Measurements from ENCODE around the gene STX8.
A peak's percentile ranks its signal among the peaks of the same experiment; 100 is the strongest.

Gene STX8

GRCh38 chr17:9553181-9553580 lies 22.4 kb downstream of the STX8 start:
- no peak for DNase-seq
- Histone ChIP-seq H3K9me3 (ENCODE audit: severe bottlenecking) (no peaks in the 10 kb centered on the region), H3K27ac (no peak overlapping the region), H3K36me3 (no peaks in the 10 kb centered on the region), H3K27me3 (ENCODE audit: insufficient read depth, low read depth, severe bottlenecking) (no peaks in the 10 kb centered on the region), H3K4me3 (ENCODE audit: low read depth, low read length) (no peak overlapping the region)
- TF ChIP-seq CTCF (IDR thresholded peaks at IDR 0.05; ENCODE audit: low read depth, low read length), result no peak

GRCh38 chr17:9549215-9549614 lies 26.4 kb downstream of the STX8 start:
- Histone ChIP-seq H3K36me3 (no peaks in the 10 kb centered on the region), H3K9me3 (ENCODE audit: severe bottlenecking) (no peaks in the 10 kb centered on the region), H3K27ac (no peak overlapping the region), H3K27me3 (ENCODE audit: insufficient read depth, low read depth, severe bottlenecking) (no peaks in the 10 kb centered on the region), H3K4me3 (ENCODE audit: low read depth, low read length) (no peak overlapping the region)
- no peak for DNase-seq
- TF ChIP-seq CTCF (IDR thresholded peaks at IDR 0.05; ENCODE audit: low read depth, low read length), result no peak

GRCh38 chr17:9544221-9544620 lies 31.4 kb downstream of the STX8 start:
- H3K9me3 ChIP-seq (ENCODE audit: severe bottlenecking), result no peaks in the 10 kb centered on the region
- TF ChIP-seq CTCF (IDR thresholded peaks at IDR 0.05; ENCODE audit: low read depth, low read length), result no peak
- no peaks in the 10 kb centered on the region for H3K36me3 ChIP-seq
- no peaks in the 10 kb centered on the region for H3K27me3 ChIP-seq (ENCODE audit: insufficient read depth, low read depth, severe bottlenecking)
- no peak overlapping the region for H3K4me3 ChIP-seq (ENCODE audit: low read depth, low read length)
- no peak overlapping the region for H3K27ac ChIP-seq
- no peak for DNase-seq

- Histone ChIP-seq H3K36me3 (no peaks in the 10 kb centered on the region), H3K27ac (no peak overlapping the region), H3K4me3 (ENCODE audit: low read depth, low read length) (no peak overlapping the region), H3K9me3 (ENCODE audit: severe bottlenecking) (no peaks in the 10 kb centered on the region), H3K27me3 (ENCODE audit: insufficient read depth, low read depth, severe bottlenecking) (no peaks in the 10 kb centered on the region)
- TF ChIP-seq CTCF (IDR thresholded peaks at IDR 0.05; ENCODE audit: low read depth, low read length), result no peak
- DNase-seq, result no peak
Observed at GRCh38 chr17:9541718-9542117, 33.9 kb downstream of the STX8 start.

GRCh38 chr17:9538626-9539025 lies 37.0 kb downstream of the STX8 start:
- no peaks in the 10 kb centered on the region for H3K9me3 ChIP-seq (ENCODE audit: severe bottlenecking)
- no peak for TF ChIP-seq CTCF (IDR thresholded peaks at IDR 0.05; ENCODE audit: low read depth, low read length)
- 0 out of 2 replicates have a peak overlapping the region, but pooled peaks have one; percentile 41 for H3K27ac ChIP-seq
- H3K27me3 ChIP-seq (ENCODE audit: insufficient read depth, low read depth, severe bottlenecking), result no peaks in the 10 kb centered on the region
- H3K36me3 ChIP-seq, result no peaks in the 10 kb centered on the region
- no peak overlapping the region for H3K4me3 ChIP-seq (ENCODE audit: low read depth, low read length)
- peak; percentile 47 for DNase-seq

- H3K27ac ChIP-seq, result no peak overlapping the region
- TF ChIP-seq CTCF (IDR thresholded peaks at IDR 0.05; ENCODE audit: low read depth, low read length), result no peak
- no peaks in the 10 kb centered on the region for H3K9me3 ChIP-seq (ENCODE audit: severe bottlenecking)
- no peaks in the 10 kb centered on the region for H3K27me3 ChIP-seq (ENCODE audit: insufficient read depth, low read depth, severe bottlenecking)
- no peak overlapping the region for H3K4me3 ChIP-seq (ENCODE audit: low read depth, low read length)
- no peak for DNase-seq
- no peaks in the 10 kb centered on the region for H3K36me3 ChIP-seq
Observed at GRCh38 chr17:9537177-9537776, 38.3 kb downstream of the STX8 start.

Data from WERI-Rb-1 (cell line).